Stimulated activated CD8-positive, alpha-beta memory T cell treated with anti-CD3 and anti-CD28 coated beads, Interleukin-7, amount 100 ng/mL, for 48 hours (primary cell): ENCODE data around the gene NCAM1.
"Not testable (repeated sequence)": the region's sequence is repeated elsewhere in the genome, so short reads cannot be mapped to it uniquely, and the experiment has no call there.

Experiments used
- DNase-seq, 2 donors: peaks; one replicate each; pipeline ENCODE4 v3.0.0-alpha.2; 2020; ENCODE audit warnings: low read depth in 1 of 2; ENCODE audit errors: extremely low read depth in 1 of 2

Gene NCAM1

DNA sequence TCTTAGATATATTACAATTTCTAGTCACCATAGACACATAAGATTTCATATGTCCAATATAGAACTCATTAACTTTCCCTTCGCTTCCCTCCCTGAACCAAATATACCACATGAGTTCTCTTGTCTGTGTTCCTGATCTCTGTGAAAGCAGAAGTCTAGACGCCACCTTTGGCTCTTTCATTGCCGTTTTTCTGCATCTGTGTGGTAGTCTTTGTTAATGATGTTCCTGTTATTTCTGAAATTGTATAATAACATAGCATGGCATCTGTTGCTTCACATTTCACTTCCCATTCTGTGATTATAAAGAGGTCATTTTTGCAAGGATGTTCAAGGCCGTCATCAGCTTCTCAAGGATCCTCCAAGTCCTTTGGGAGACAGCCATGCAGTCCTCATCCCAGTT lies 58.5 kb downstream of the NCAM1 start:
- no peak for DNase-seq

DNA sequence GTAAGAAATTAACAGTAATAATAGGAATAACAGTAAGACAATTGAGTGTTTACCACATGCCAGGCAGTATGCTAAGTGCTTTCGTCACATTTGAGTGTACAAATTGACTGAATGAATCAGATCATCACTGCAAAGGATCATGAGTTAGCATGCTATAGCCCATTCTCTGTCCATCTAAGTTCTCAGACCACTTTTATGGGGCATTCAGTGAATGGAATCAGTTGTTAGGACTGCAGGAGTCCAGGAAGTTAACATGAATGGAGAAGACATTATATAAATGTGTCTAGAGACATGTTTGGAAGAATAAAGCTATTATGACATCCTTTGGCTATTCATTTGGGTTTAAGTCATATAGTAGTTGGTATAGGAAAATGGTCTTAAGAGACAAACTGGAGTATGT lies 59.9 kb downstream of the NCAM1 start:
- DNase-seq, result no peak

DNA sequence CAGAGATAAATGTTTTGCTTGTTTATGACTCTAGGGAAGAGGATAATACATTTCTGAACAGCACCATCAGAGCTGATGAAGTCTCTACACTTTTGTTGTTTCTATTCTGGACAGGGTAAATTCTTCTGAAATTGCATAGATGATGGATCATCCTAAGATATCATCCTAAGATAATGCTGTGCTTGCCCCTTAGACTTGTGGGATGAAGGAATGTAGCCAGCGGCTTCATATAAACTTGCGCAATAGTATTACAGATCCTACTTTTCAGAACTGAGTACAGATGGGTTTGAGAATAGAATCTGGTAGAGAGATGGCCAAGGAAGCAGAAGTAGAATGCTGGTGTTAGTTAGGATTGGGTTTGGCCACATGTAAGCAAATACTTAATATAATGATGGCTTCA lies 61.0 kb downstream of the NCAM1 start:
- no peak for DNase-seq

DNA sequence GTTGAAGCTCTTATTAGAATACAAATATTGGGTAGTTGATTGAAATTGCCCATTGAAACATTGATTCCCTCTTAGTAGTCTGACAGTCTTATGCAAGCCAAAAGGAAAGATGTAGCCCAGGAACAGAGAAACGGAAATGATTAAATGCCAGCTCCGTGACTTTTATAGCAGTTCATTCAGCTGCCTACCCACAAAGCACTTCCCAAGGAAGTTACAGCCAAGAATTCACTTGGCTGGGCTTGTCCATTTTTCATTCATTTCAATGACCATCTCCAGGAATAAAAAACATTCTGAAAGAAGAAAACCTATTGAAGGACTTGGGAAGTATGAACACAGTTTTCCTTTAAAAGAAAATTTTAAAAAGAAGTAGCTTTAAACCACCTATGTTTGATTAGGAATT lies 62.0 kb downstream of the NCAM1 start:
- no peak for DNase-seq

DNA sequence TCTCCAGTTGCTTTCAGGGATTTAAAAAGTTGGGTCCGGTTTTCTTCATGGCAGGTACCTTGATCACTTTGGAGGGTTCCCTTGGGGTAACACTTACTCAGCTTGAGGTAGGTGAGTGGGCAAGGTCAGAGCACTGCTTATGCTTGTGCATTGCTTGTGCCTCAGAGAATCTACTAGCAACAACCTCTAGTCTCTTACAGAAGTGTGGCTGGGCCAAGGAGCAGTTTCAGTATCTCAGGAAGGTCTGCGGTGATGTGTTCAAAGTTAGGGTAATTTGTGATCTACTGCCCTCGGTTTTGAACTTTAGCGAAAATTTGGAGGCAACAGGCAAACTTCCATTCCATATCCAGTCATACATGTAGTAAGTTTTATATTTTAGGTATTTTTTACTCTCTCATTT lies 62.8 kb downstream of the NCAM1 start:
- DNase-seq, result no peak

DNA sequence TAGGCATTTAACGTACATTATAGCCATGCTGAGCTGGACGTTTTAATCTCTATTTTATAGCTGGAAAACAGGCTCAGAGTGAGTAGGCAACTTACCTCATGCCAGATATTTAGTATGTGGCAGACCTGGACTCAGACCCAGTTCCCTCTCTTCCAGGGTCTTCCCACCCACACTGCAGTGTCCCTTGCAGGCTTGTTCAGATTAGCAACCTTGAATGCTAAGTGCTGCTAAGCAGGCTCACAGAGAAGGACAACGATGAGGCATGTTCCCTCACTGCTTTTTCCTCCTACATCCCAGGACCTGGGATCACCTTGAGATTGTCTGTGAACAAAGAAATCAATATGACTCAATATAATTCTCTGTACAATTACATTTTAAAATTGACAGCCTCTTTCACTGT lies 65.6 kb downstream of the NCAM1 start:
- DNase-seq, result no peak

DNA sequence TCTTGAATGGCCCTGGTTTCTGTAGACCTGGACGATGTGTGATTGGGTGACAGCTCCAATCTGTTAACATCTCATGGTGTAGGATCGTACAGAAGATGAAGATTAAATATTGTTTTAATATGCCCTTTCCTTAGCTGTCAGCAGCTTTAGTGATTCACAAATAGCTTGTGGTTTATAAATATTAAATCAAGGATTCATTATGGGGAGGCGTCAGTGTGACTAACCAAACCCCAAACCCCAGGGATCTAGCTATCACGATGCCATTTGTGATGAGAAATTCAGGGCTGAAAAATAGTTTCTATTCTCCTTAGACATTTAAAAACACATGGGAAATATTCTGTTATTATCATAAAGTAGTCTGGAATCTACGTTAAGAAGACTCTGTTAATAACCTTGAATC lies 73.4 kb downstream of the NCAM1 start:
- DNase-seq, result no peak

DNA sequence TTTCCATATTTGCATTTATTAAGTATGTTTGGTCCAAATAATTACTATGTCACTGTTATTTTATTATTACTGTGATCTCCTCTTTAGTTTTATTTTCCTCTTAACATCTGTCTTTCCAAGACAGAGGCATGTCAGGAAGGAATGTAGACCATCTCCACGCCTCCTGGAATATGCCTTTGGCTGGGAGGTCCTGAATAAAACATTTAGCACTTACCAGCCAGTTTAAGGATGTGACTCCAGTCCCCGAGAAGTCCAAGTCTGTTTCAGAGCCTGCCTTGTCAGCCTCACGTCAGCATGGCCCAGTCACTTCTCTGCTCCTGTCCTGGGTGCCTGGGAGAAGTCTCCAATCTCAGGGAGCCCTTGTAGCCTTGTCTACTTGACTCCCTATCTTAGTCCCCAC lies 74.5 kb downstream of the NCAM1 start:
- no peak for DNase-seq

DNA sequence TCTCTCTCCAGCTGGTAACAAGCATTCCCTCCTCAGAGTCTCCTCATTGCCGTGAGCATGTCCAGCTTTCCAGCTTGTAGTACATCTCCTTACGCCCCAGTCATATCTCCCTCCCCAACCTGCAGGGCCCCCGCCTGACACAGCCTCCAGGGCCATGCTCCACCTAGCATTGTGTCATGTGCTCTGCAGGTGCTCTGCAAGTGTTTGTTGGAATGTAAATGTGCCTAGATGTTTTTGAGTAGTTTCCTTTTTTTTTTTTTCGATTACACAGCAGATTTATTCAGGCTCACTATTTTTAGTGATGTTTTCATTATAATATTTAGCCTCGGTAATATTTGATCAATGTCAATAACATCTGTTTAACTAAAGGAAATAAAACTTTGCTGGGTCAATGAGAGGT lies 82.5 kb downstream of the NCAM1 start:
- DNase-seq, result no peak

DNA sequence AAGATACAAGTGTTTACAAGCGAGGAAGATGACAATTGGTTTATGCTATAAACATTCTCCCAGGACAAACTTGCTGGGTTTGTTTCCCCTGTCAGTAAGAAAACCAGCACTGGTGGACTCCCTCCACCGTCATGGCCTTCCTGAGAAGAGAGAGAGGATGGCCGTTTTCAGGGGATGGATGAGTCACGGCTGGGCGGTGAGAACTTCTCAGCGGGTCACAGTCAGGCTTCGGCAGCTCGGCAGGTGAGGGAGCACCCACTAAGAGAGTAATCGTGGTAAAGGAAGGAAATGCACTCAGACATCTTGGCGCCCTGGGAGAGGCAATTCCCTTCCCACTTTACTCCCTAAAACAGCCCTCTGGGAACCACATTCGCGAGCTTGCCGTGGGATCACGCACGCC lies 83.9 kb downstream of the NCAM1 start:
- DNase-seq, result no peak

DNA sequence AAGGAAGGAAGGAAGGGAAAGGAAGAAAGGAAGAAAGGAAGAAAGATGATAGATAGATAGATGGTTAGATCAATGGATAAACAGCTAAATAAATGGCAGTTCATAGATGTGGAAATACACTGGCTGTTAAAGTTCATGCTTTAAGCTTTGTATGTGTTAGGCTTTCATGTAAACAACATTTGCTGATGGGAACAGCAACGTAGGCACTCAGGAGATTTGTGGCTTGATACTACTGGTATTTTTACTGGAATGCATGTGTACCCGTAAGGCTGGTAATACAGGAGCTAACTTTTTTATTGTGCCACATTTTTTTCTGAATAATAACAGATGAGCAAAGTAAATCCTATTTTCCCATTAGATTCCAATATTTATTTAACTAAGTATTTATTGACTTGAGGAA lies 85.6 kb downstream of the NCAM1 start:
- no peak for DNase-seq

DNA sequence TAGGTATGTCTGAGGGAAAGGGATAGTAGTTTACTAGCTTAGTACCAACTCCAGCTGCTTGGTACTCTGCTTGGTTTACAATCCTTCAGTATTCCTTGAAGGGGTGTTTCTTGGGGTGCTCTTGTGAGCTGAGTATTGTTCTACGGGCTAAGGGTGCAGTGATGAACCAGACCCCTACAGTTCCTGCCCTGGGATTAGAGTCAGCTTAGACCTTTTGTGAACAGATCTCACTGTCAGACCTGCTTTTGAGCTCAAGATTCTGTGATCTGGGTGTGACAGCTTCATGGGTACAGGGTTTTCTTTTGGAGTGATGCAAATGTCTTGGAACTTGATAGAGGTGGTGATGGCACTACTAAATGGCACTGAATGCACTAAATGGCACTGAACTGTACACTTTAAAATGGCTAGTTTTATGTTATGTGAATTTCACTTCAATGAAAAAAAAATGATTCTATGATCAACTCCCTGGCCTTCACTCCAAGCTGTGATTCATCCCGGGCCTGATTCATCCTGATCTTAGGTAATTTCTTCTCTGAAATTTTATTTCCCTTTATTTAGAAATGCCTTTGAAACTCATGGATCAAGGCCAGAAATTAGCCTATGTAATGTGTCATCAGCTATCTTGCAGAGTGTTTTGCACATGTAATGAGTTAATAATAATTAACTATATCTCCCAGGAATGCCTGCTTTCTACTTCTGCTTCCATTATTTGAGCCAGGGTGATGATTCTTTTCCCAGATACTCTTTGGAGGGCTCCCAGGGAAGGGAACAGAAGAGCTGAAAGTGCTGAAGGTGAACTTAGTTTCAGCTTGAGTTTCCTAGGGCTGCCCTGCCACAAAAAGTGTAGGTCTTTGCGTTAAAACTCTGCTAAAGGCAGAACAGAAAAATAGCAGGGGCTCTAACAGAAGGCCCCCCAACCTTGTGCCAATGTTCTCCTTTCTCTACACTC lies 87.9 kb downstream of the NCAM1 start:
- DNase-seq, result no peak

DNA sequence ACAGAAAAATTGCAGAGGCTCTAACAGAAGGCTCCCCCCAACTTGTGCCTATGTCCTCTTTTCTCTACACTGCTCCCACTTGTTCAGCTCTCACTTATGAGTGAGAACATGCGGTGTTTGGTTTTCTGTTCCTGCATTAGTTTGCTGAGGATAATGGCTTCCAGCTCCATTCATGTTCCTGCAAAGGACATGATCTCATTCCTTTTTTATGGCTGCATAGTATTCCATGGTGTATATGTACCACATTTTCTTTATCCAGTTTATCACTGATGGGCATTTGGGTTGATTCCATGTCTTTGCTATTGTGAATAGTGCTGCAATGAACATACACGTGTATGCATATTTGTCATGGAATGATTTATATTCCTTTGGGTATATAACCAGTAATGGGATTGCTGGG lies 91.8 kb downstream of the NCAM1 start:
- not testable (repeated sequence) for DNase-seq

DNA sequence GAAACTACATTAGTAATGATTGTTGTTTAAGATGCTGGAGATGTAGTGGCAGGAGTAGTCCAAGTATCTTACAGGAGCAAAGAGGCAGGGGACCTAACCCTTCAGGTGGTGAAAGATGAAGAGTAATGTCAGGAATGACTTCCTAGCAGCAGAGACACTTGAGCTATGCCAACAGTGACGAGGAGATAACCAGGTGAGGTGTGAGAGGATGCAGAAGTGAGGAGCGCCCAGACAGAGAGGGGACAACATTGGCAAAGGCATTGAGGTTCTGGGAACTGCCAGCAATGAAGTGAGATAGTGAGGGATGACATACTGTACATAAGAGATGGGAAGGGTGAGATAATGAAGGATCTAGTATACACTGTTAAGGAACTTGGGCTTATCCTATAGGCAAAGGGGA lies 95.8 kb downstream of the NCAM1 start:
- DNase-seq, result no peak

DNA sequence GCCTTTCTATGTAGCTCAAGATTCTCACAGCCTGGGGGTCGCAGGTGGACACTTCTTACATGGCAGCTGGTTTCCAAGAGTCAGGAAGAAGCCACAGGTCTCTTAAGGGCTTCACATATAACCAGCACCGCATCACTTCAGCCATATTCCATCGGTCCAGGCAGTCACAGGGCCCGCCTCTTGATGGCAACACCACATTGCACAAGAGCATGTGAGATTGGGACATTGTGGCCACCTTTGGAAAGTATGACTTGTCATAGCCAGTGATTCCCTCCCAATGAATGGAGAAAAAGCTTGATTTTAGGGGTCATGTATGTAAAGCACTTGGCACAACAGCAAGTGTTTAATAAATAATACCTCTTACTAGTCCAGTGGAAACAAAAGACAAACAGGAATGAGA lies 98.3 kb downstream of the NCAM1 start:
- no peak for DNase-seq

DNA sequence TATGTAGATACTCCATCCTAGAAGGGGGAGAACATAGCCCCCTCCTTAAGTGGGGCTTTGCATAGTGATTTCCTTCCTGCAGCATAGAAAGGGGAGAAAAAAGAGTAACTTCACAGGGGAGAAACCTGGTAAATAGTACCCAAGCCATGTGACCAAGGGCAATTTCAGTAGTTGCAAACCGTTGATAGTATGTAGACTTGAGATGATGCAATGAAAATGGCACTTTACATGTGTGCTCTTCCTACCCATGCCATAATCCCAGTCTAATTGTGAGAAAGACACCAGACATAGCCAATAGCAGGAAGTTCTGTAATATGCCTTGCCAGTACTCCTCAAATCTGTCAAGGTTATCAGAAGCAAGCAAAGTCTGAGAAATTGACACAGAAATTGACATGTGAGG lies 104.1 kb downstream of the NCAM1 start:
- DNase-seq, result no peak

DNA sequence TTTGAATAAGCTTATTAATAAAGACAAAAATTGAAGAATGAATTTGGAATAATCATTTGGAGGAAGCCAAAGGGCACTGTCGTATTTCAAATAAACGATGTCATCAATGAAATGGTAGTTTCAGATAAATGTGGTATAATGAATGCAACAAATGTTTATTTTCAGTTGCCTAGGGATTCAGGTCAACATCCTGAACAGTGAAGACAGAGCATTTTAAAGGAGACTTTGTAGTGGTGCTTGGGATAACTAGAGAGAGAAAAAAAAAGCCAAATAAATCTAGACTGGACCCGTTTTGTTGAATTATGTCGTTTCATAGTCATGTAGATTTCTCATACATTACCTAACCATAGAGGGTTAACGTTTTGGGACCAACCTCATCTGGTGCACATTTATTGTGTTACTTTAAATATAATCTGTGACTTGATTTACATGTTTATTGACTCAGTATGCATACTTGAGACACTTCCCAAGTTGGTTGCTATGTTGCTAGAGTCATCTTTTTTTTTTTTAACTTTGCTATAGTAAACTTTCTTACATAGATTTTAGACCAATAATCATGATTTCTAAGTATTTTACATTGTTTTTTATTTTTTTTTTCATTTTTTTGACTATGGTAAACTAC lies 111.1 kb downstream of the NCAM1 start:
- no peak for DNase-seq

DNA sequence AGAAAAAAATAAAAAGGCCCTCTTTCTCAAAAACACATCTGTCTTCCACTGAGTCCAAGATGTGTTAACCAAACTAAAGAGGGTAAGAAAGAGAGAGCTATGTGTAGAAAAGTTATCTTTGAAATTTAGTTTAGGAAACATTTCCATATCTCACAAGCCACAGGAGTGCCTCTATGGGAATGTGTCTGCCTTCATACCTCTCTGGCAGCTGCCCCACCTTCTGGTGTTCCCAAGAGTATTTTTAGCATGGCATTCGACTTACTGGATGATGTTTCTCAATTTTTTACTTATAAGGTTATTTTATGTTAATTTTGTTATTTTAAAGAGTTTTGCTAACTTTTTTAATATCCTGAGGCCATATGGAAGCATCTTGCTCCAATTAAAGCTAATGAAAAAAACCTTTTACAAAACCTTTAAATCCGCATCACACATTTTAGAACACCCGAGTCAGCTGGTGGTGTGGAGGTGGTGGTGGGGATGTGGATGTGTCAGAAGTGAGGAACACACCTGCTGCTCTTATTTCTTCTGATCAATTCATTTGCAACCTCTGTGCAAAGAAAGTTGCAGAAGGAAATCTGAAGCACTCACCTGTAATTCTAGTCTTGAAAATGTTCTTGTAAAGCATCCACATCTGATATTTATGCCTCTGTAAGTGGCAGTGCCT lies 112.2 kb downstream of the NCAM1 start:
- DNase-seq, result no peak

DNA sequence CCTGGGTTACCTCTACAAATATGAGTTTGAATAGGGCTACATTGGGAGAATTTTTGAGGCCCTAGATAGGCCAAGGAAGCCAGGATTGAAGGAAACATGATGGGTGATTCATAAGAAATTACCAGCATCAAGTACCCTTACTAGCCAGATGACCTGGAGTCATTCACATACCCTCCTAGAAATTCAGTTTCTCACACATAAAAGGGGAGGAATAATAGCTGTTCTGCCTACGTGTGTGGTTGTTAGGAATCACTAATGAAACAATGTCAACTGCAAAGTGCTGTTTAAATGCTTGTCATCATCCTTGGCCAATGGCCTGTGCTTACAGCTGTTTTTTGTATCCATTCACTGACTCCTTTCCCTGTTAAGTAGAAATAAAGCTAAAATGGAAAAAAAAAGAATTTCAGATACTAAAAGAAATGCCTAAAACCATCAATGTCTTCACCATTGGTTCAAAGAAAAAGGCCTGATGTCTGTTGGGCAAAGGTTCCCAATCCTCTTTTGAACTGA lies 114.4 kb downstream of the NCAM1 start:
- no peak for DNase-seq

DNA sequence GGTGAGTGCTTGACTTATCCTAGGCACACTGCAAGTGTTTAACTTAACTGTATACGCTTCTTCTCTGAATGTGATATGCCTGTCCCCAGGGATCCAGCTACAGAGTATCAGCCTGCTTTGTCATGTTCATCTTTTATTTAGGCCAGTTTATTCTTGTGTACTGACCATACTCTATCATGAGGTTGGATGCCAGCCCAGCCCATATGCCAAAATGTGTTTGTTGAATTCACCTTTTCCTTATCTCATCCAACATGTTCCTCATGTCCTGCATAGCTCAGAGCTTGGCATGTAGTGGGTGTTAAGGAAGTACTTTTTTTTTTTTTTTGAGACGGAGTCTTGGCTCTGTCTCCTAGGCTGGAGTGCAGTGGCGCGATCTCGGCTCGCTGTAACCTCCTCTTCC lies 116.2 kb downstream of the NCAM1 start:
- no peak for DNase-seq

DNA sequence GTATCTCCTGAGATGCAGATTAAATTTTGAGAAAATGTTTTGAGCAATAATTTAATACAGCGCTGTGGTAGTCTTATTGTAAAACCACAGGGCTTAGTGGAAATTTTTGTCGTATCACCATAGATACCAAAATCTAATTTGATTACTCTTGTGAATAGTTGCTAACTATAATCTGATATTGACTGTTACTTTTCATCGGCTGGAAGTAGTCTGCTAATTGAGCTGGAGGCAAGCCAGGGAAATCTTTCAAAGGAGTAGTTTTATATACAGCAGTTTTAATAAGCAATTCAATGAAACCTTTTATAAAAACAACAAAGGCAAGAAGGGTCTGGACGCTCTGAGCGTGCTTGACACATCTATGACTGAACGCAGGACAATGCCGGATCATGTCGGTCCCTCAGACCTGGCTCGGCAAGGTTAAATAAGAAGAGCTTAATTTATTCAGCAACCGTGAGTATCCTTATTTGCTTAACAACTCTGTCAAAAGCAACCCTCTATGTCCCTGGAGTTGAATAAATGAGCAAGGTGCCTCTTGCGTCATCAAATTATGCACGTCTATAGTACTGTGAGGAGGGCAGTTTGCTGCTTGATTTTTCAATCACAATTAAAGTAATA lies 121.2 kb downstream of the NCAM1 start:
- no peak for DNase-seq
